Natural killer cell (primary cell): Measurements from ENCODE around the gene MOSPD3. TPM values are rescaled to one million over a fixed set of nuclear protein-coding genes. Genes with fewer than 3 reads are reported as not detected.
A peak's percentile ranks its signal among the peaks of the same experiment; 100 is the strongest.

ENCODE experiments used
- ATAC-seq, 3 donors: fragments of 150-1000 bp in 2 of 3; fragments of 200-7000 bp in 1 of 3; cut with Tn5 transposase; 1 replicate in 1 of 3; 2 replicates in 2 of 3; pipeline ENCODE4 v1.10.0; 2021; ENCODE audit warnings: mild to moderate bottlenecking in 2 of 3, moderate library complexity in 2 of 3
- DNase-seq, 2 donors: peaks; one replicate each; pipeline versions ENCODE4 v3.0.0 to v3.0.0-alpha.2; 2013 to 2021; ENCODE audit warnings: mixed read lengths in 1 of 2
- H3K27ac ChIP-seq: one replicate; pipeline ENCODE4 v1.5.1; 2013; ENCODE audit warnings: mild to moderate bottlenecking, low read length
- H3K27me3 ChIP-seq: one replicate; pipeline ENCODE4 v1.6.1; 2013; ENCODE audit warnings: low read length; ENCODE audit not compliant: control insufficient read depth, insufficient read depth
- H3K36me3 ChIP-seq: one replicate; pipeline ENCODE4 v1.6.1; 2013; ENCODE audit warnings: low read length; ENCODE audit not compliant: control insufficient read depth, insufficient read depth
- H3K4me1 ChIP-seq: one replicate; pipeline ENCODE4 v1.6.1; 2013; ENCODE audit warnings: low read length; ENCODE audit not compliant: control insufficient read depth, insufficient read depth
- H3K4me3 ChIP-seq: one replicate; pipeline ENCODE4 v1.5.1; 2013; ENCODE audit warnings: low read length
- H3K9me3 ChIP-seq: one replicate; pipeline ENCODE4 v1.6.1; 2013; ENCODE audit warnings: low read length; ENCODE audit not compliant: control insufficient read depth, insufficient read depth
- H3K27ac Mint-ChIP-seq, 2 donors: one replicate each; pipeline ENCODE4 v1.8.0; 2022; ENCODE audit warnings: mild to moderate bottlenecking in 2 of 2, mixed read lengths in 2 of 2, moderate library complexity in 1 of 2
- H3K27me3 Mint-ChIP-seq, 2 donors: one replicate each; pipeline ENCODE4 v1.8.0; 2022; ENCODE audit warnings: low read depth in 2 of 2, mixed read lengths in 2 of 2
- H3K36me3 Mint-ChIP-seq: one replicate; pipeline ENCODE4 v1.8.0; 2022; ENCODE audit warnings: mixed read lengths
- H3K4me1 Mint-ChIP-seq, 2 donors: one replicate each; pipeline ENCODE4 v1.8.0; 2022; ENCODE audit warnings: mixed read lengths in 2 of 2
- H3K4me3 Mint-ChIP-seq: one replicate; pipeline ENCODE4 v1.8.0; 2022; ENCODE audit warnings: mild to moderate bottlenecking, moderate library complexity, mixed read lengths
- H3K9me3 Mint-ChIP-seq, 2 donors: one replicate each; pipeline ENCODE4 v1.8.0; 2022; ENCODE audit warnings: mixed read lengths in 2 of 2
- CTCF ChIP-seq: fragments of 200-600 bp; IDR thresholded peaks from one replicate; pipeline ENCODE4 v1.8.0; 2022; ENCODE audit warnings: antibody characterized with exemption
- WGBS: methylation state at CpG from one replicate; pipeline ENCODE4 v1.1.7; 2013; ENCODE audit warnings: missing lambda C conversion rate; ENCODE audit not compliant: insufficient coverage; 5-methylcytosine and 5-hydroxymethylcytosine counted together
- intact Hi-C: fragments of 100-400 bp; cut with micrococcal nuclease; formaldehyde crosslinking; loops from one replicate; pipeline ENCODE4 v1.14.2; 2022
- total RNA-seq, 4 donors: library from RNA; stranded (reverse); fragments of 120-200 nt in 1 of 4; gene quantifications; one replicate each; pipeline versions ENCODE4 v1.2.3 to v1.2.4, GENCODE V29; 2013 to 2022

The MOSPD3 gene
- total RNA-seq, 3 donors from 2014 or later (not counting 1 experiment from before 2014, with no cell fraction given): 14.5 to 15.9 (median 15.5) TPM

- intact Hi-C loops: no loop called here
- H3K27ac Mint-ChIP-seq: peak overlapping the region in 1 of 2 donors; percentile 44
- WGBS: 88% methylated on average over 6 of the region's 8 CpGs
- H3K9me3 Mint-ChIP-seq: no peaks in the 10 kb centered on the region
- Histone ChIP-seq H3K36me3 (no peaks in the 10 kb centered on the region), H3K9me3 (no peaks in the 10 kb centered on the region), H3K27ac (no peak overlapping the region), H3K4me1 (peaks cover 34% of the 10 kb centered on the region), H3K4me3 (no peak overlapping the region), H3K27me3 (no peaks in the 10 kb centered on the region)
- no peak for DNase-seq
- no peaks in the 10 kb centered on the region for H3K36me3 Mint-ChIP-seq
- ATAC-seq: no peak
- no peak for TF ChIP-seq CTCF
- no peaks in the 10 kb centered on the region for H3K27me3 Mint-ChIP-seq
- peaks cover 22 to 30% of the 10 kb centered on the region in 2 donors for H3K4me1 Mint-ChIP-seq
- no peak overlapping the region for H3K4me3 Mint-ChIP-seq
Observed at GRCh38 chr7:100607111-100607510, 5.2 kb upstream of the MOSPD3 start.

GRCh38 chr7:100609958-100610357 is 2.4 kb upstream of the MOSPD3 start:
- Histone ChIP-seq H3K4me3 (no peak overlapping the region), H3K27ac (no peak overlapping the region), H3K27me3 (no peaks in the 10 kb centered on the region), H3K9me3 (no peaks in the 10 kb centered on the region), H3K36me3 (peaks cover 3% of the 10 kb centered on the region), H3K4me1 (peaks cover 34% of the 10 kb centered on the region)
- Mint-ChIP-seq H3K27ac (peak overlapping the region in 1 of 2 donors; percentile 99), H3K4me1 (peaks cover 25 to 37% of the 10 kb centered on the region in 2 donors), H3K27me3 (no peaks in the 10 kb centered on the region), H3K9me3 (no peaks in the 10 kb centered on the region), H3K4me3 (peak overlapping the region; percentile 99), H3K36me3 (no peaks in the 10 kb centered on the region)
- 90% methylated on average over 5 of the region's 5 CpGs for WGBS
- no peak for TF ChIP-seq CTCF
- intact Hi-C loops: no loop called here
- DNase-seq: no peak
- ATAC-seq: no peak

- no peaks in the 10 kb centered on the region for H3K36me3 Mint-ChIP-seq
- peaks cover 3% of the 10 kb centered on the region for H3K36me3 ChIP-seq
- TF ChIP-seq CTCF: no peak
- no peaks in the 10 kb centered on the region for H3K9me3 Mint-ChIP-seq
- H3K4me1 Mint-ChIP-seq: peaks cover 16 to 27% of the 10 kb centered on the region in 2 donors
- H3K4me1 ChIP-seq: peaks cover 23% of the 10 kb centered on the region
- peak in 1 of 2 donors; percentile 69 for DNase-seq
- no peaks in the 10 kb centered on the region for H3K27me3 Mint-ChIP-seq
- peak overlapping the region; percentile 91 for H3K27ac ChIP-seq
- H3K4me3 Mint-ChIP-seq: peak overlapping the region; percentile 72
- 3% methylated on average over 26 of the region's 29 CpGs for WGBS
- ATAC-seq: no peak
- H3K27ac Mint-ChIP-seq: peak overlapping the region; percentile 99
- no peaks in the 10 kb centered on the region for H3K9me3 ChIP-seq
- H3K27me3 ChIP-seq: no peaks in the 10 kb centered on the region
- intact Hi-C loops: loop anchor here (1.0 to 2.0 kb wide), 4 partner anchors 9 to 60 kb away; partner anchors contain the start of genes FBXO24, GNB2 and LRCH4
- peak overlapping the region; percentile 91 for H3K4me3 ChIP-seq
Observed at GRCh38 chr7:100612730-100613390, 520 bp downstream of the MOSPD3 start.
